SU-DHL-6 (cell line): ENCODE results near the gene RGS7.

Experiments
- EZH2phosphoT487 ChIP-seq: fragments of 200-600 bp; sonication (generic), shearing (Covaris generic); conservative IDR thresholded peaks from 2 replicates; pipeline ENCODE4 v1.6.1; 2018; ENCODE audit warnings: mild to moderate bottlenecking, antibody characterized with exemption, low read length, moderate library complexity, mixed read lengths
- TF ChIP-seq, protein P1 (sequence below): fragments of 200-600 bp; sonication (generic); IDR thresholded peaks from one replicate; pipeline ENCODE4 v1.5.1; 2017; ENCODE audit warnings: antibody characterized with exemption, mild to moderate bottlenecking, low read length, moderate library complexity; ENCODE audit not compliant: insufficient read depth, poor library complexity, severe bottlenecking

DNA sequence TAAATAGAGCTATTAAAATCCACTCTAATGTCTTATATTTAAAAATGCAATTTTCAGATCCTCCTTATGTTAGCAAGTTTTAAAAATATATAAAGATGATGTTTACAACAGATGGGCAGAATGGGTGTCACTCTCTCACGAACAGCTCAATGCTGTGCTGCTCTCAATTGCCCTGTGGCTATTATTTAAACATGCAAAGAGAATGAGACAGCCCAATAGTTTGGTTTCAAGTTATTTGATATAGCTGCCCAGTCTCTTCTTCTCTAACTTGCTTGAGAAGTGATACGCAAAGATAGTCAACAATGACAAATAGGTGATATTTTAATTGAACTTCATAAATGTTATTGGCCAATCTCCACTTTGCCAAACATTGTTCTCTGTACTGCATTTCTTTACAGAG is 545.7 kb downstream of the RGS7 start:
- TF ChIP-seq, protein P1, sequence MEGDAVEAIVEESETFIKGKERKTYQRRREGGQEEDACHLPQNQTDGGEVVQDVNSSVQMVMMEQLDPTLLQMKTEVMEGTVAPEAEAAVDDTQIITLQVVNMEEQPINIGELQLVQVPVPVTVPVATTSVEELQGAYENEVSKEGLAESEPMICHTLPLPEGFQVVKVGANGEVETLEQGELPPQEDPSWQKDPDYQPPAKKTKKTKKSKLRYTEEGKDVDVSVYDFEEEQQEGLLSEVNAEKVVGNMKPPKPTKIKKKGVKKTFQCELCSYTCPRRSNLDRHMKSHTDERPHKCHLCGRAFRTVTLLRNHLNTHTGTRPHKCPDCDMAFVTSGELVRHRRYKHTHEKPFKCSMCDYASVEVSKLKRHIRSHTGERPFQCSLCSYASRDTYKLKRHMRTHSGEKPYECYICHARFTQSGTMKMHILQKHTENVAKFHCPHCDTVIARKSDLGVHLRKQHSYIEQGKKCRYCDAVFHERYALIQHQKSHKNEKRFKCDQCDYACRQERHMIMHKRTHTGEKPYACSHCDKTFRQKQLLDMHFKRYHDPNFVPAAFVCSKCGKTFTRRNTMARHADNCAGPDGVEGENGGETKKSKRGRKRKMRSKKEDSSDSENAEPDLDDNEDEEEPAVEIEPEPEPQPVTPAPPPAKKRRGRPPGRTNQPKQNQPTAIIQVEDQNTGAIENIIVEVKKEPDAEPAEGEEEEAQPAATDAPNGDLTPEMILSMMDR = no peak
- TF ChIP-seq EZH2phosphoT487 = no peak
